ENCODE data around the gene LDLRAD3. TPM values are rescaled to one million over a fixed set of nuclear protein-coding genes. Genes with fewer than 3 reads are reported as not detected.
"Not testable (repeated sequence)": the region's sequence is repeated elsewhere in the genome, so short reads cannot be mapped to it uniquely, and the experiment has no call there.

The LDLRAD3 gene
- total RNA-seq, 2 experiments from 2014 or later: 0.12 to 0.24 TPM

DNA sequence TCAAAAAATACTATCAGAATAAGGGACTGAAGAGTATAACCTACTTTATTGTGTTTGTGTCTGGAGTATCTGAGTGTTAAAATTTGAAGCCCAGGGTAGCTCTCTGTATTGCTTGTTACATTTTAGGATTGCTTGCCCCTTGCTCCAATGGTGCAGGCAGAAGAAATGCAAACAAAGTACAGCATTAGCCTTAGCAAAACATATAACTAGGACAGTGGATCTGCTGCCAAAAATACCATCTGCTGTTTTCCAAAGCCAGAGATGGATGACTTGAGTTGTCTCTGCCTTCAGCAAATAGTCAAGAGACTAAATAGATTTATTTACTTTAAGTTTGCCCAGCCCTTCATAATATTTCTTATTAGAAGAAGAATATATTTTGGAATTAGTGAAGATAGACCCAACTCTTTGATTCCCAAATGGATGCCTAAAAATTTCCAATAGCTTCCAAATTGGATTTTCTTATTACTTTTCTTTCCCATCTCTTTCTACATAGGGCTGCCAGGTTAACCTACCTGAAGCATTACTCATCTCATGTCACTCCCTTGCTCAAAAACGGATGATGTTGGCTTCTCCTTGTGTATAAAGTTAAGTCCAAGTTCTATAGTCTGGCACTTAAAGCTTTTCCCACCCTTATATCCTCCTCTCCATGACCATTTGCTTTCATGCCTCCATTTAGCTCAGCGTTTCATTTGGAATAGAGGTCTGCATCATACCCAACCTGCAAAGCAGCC lies 66.3 kb downstream of the LDLRAD3 start:
- H3K9me3 Mint-ChIP-seq: peaks cover 4% of the 10 kb centered on the region
- DNase-seq: no peak
- H3K4me3 Mint-ChIP-seq: no peak overlapping the region
- no peaks in the 10 kb centered on the region for H3K4me1 Mint-ChIP-seq
- H3K27ac Mint-ChIP-seq: no peak overlapping the region
- no peaks in the 10 kb centered on the region for H3K36me3 Mint-ChIP-seq
- H3K27me3 Mint-ChIP-seq: peaks cover 16% of the 10 kb centered on the region

DNA sequence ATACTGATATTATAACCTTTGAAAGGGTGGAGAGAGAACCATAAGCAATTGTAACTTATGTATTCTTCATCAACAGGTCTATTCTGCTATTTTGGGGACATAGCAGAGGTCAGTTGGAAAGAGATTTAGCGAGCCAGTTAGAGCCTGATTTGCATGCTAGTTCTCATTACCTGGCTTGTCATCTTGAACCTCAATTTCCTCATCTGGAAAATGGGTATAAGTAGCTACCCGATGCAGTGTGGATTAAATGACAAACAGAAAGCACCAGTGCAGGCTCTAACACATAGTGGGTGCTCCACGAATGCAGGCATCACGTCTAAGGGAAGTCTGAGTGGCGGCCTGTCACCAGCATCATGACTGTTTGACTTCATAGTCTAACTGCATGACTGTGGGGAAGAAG lies 67.7 kb downstream of the LDLRAD3 start:
- H3K36me3 Mint-ChIP-seq: no peaks in the 10 kb centered on the region
- no peak for DNase-seq
- H3K27me3 Mint-ChIP-seq: peaks cover 16% of the 10 kb centered on the region
- H3K9me3 Mint-ChIP-seq: no peaks in the 10 kb centered on the region
- no peak overlapping the region for H3K27ac Mint-ChIP-seq
- H3K4me3 Mint-ChIP-seq: no peak overlapping the region
- no peaks in the 10 kb centered on the region for H3K4me1 Mint-ChIP-seq

DNA sequence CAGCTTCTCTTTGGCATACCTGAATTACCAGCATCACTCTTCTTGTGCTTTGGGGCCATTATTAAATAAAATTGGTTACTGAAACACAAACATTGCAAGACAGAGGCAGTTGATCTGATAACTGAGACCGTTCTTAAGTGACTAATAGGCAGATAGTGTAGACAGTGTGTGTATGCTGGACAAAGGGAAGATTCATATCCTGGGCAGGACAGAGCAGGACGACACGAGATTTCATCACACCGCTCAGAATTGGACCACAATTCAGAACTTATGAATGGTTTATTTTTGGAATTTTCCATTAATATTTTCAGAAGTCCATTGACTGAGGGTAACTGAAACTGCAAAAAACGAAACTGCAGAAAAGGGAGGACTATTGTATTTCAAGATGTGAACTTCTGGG lies 68.6 kb downstream of the LDLRAD3 start:
- Mint-ChIP-seq H3K36me3 (no peaks in the 10 kb centered on the region), H3K4me3 (no peak overlapping the region), H3K4me1 (no peaks in the 10 kb centered on the region), H3K27me3 (peaks cover 13% of the 10 kb centered on the region), H3K9me3 (no peaks in the 10 kb centered on the region), H3K27ac (no peak overlapping the region)
- no peak for DNase-seq

DNA sequence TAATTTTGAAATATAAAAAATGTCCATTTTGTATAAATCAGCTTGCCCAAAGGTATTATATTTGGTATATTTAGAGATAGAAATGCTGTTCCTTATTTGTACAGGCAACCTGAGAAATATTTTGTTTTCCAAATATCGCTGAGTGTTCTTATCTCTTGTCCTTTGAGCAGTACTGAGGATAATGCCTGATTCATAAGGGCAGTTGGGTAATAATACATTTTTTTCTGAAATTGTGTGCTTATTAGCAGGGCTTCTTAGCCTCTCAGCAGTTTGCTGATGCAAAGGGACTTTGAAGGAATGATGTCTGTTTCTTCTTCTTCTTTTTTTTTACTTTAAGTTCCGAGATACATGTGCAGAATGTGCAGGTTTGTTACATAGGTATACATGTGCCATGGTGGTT lies 69.1 kb downstream of the LDLRAD3 start:
- Mint-ChIP-seq H3K36me3 (no peaks in the 10 kb centered on the region), H3K27ac (no peak overlapping the region), H3K27me3 (peaks cover 10% of the 10 kb centered on the region), H3K9me3 (no peaks in the 10 kb centered on the region), H3K4me1 (no peaks in the 10 kb centered on the region), H3K4me3 (no peak overlapping the region)
- no peak for DNase-seq

DNA sequence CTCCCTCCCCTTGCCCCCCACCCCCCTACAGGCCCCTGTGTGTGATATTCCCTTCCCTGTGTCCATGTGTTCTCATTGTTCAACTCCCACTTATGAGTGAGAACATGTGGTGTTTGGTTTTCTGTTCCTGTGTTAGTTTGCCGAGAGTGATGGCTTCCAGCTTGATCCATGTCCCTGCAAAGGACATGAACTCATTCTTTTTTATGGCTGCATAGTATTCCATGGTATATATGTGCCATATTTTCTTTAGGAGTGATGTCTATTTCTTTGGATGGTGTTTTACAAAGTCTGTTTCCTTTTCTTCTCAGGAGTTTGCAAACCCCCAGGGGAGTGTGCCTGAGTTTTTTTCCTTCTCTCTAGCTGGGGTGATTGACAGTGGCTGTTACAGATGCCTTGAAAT lies 69.6 kb downstream of the LDLRAD3 start:
- not testable (repeated sequence) for H3K4me3 Mint-ChIP-seq, DNase-seq, H3K9me3 Mint-ChIP-seq, H3K36me3 Mint-ChIP-seq, H3K4me1 Mint-ChIP-seq, H3K27ac Mint-ChIP-seq
- H3K27me3 Mint-ChIP-seq: peaks cover 10% of the 10 kb centered on the region

DNA sequence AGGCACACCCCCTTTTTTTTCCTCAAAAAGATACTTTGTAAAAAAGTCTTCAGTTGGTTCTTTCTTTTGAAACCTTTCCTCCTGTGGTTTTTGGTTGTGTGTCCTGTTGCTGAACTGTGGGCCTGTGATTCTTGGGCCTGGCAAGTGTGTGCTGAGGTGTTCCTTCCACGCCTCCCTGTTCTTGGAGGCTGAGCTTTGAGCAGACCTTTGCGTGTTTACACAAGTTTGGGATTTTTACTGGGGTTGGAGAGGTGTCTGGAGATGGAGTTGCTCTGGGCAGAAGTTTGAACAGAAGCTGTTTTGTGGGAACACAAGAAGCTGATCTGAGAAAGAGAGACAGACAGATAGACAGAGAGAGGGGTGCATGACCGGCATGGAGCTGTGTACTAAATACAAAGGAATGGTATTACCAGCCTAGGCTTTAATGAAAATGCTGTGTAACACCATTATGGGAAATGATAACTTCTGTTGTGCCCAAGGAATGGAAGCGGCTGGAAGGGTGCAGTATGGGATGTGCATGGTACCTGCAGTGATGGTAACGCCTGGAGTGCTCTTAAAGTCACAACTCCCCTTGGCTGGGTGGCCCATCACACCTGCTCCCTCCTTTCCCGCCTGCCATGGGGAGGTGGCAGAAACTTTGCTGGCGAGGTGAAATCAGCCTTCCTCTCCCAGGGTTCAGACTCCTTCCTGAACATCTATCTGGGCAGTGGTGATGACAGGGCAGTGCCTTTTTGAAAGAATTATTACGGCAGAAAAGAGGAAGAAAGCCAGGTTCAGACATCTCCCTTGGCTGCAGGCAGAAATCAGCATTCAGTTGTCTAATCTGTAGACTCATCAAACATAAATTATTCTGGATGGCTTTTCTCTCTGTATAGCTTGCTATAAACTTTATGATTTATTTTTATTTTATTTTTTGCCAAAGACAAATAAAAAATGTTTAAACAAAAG lies 70.4 kb downstream of the LDLRAD3 start:
- Mint-ChIP-seq H3K4me1 (no peaks in the 10 kb centered on the region), H3K27me3 (peaks cover 5% of the 10 kb centered on the region), H3K4me3 (no peak overlapping the region), H3K36me3 (no peaks in the 10 kb centered on the region), H3K27ac (no peak overlapping the region), H3K9me3 (no peaks in the 10 kb centered on the region)
- DNase-seq: no peak

DNA sequence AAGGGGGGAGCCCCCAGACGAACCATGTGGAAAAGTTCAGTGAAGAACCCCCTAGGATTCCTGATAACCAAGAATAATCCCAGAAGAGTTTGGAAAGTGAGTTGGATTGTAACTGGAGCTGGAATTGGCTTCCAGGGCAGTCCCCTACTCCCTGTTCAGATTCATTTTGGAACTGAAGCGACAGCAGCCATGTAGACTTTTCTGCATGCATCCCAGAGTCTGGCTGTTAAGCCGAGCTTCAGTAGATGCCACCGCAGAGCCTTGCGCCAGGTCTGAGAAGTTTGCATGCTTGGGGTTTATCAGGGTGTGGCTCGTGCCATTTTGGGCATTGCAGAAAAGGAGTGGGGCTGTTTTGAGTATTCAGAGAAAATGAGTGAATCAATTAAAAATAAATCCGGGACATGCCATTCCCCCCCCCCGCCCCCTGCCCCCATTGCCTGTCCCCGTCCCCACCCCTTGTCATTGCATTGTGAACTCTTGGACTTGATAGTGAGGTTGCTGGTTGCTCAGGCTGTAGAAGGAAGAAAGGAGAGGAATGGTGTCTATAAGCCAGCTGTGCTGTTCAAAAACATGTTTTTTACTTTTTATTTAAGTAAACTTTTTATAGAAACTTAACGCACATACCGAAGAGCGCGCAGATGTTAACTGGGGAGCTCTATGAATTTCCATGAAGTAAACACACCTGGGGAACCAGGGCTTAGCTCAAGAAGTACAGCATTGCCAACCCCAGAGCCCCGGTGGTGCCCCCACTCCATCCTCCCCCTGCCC lies 71.2 kb downstream of the LDLRAD3 start:
- Mint-ChIP-seq H3K4me3 (no peak overlapping the region), H3K27ac (no peak overlapping the region), H3K4me1 (no peaks in the 10 kb centered on the region), H3K27me3 (no peaks in the 10 kb centered on the region), H3K9me3 (no peaks in the 10 kb centered on the region), H3K36me3 (no peaks in the 10 kb centered on the region)
- DNase-seq: no peak

DNA sequence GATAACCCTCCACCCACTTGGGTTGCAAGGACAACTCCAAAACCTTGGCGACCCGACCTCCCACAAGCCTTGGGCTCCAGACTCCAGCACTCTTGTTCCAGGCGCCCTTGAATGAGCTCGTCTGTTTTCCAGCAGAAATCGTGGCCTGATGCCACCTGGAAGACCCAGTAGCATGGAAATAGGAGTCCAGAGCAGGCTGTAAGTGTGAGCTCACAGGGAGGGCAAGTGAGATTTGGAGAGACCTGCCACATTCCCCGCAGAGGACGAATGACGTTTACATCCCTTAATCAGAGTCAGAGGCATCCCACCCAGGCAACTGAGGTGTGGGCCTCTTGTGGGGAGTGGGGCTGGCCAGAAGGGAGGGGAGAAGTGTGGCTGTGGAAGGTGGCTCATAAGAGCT lies 71.9 kb downstream of the LDLRAD3 start:
- H3K27ac Mint-ChIP-seq: no peak overlapping the region
- no peaks in the 10 kb centered on the region for H3K36me3 Mint-ChIP-seq
- no peaks in the 10 kb centered on the region for H3K27me3 Mint-ChIP-seq
- H3K4me3 Mint-ChIP-seq: no peak overlapping the region
- DNase-seq: no peak
- no peaks in the 10 kb centered on the region for H3K9me3 Mint-ChIP-seq
- H3K4me1 Mint-ChIP-seq: no peaks in the 10 kb centered on the region

DNA sequence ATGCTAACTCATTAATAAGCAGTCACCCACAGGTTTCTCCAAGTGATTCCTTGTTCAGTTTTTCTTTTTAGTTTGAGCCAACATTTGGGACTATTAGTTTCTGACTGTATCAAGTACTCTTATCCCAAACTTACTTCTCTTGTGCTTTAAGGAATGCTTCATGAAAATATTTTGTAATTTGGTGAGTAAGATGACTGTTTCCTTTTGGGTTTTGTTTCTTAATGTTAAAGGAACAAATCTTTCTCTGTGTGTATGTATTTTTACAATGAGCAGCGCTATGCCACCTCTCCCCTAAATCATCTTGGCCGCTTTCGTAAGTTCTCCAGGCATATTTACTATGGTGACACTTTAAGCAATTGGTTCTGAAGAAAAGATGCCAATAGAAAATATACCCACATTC lies 72.4 kb downstream of the LDLRAD3 start:
- Mint-ChIP-seq H3K9me3 (no peaks in the 10 kb centered on the region), H3K4me1 (no peaks in the 10 kb centered on the region), H3K27me3 (no peaks in the 10 kb centered on the region), H3K4me3 (no peak overlapping the region), H3K27ac (no peak overlapping the region), H3K36me3 (no peaks in the 10 kb centered on the region)
- no peak for DNase-seq

DNA sequence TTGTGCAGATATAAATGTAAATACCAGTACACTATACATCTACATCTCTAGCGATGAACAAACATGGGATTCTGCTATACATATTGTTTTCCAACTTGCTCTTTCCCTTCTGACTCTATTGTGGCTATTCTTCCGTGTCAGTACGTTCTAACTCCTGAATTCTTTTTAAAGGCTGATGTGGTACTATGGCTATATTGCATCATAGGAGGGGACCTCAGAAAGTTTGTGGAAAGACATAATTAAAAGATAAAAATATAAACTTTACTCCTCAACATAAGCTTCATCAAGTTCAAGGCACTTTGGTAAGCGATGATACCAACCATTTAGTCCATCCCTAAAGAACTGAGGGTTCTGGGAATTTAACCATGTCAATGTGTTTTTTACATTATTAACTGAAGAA lies 72.8 kb downstream of the LDLRAD3 start:
- H3K27ac Mint-ChIP-seq: no peak overlapping the region
- DNase-seq: no peak
- H3K27me3 Mint-ChIP-seq: no peaks in the 10 kb centered on the region
- H3K4me3 Mint-ChIP-seq: no peak overlapping the region
- H3K36me3 Mint-ChIP-seq: no peaks in the 10 kb centered on the region
- H3K9me3 Mint-ChIP-seq: no peaks in the 10 kb centered on the region
- no peaks in the 10 kb centered on the region for H3K4me1 Mint-ChIP-seq

DNA sequence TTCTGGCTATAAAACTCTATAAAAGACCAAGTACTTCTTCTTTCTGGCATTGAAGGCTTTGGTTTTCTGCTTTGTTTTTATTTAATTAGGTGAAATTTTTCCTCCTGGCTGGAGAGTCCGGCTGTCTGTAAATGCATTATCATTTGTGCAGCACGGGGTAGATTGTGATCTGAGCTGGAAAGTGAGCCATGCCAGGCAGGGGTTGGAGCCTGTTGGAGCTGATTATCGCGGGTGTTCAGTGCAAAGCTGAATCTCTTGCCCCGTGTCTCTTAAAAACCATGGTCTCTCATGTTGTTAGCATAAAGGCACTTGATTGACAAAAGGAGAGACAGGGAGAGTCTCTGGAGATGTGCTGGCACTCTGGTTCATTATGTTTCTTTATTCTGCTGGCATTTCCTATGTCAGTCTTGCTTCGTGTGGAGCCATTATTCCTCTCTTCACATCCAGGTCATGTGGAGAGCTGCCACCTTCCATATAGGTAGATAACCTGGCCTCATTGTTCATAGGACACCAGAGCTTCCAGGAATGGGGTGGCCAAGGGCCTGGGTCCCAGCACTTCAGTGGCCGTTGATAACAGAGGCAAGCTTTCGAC lies 75.2 kb downstream of the LDLRAD3 start:
- no peak overlapping the region for H3K27ac Mint-ChIP-seq
- H3K4me3 Mint-ChIP-seq: no peak overlapping the region
- H3K9me3 Mint-ChIP-seq: no peaks in the 10 kb centered on the region
- H3K36me3 Mint-ChIP-seq: no peaks in the 10 kb centered on the region
- no peaks in the 10 kb centered on the region for H3K4me1 Mint-ChIP-seq
- no peak for DNase-seq
- H3K27me3 Mint-ChIP-seq: no peaks in the 10 kb centered on the region

DNA sequence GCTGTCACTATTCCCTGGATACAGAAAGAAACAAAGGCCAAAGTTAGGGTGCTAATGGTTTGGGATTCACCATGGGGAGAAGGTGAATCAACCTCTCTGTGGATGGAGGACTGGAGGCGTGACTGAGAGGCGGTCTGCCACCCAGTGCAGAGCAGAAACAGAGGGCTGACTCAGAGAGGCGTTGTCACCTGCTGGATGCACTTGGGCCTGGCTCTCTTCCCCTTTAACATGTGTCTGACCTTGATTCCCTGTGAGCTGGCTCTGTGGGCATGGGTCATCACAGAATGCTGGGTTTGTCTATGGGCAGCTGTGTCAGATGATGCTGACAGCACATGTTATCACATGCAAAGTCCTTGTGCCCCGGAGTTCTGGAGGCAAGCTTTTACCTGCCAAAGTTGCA lies 75.9 kb downstream of the LDLRAD3 start:
- Mint-ChIP-seq H3K4me3 (no peak overlapping the region), H3K4me1 (no peaks in the 10 kb centered on the region), H3K9me3 (no peaks in the 10 kb centered on the region), H3K36me3 (no peaks in the 10 kb centered on the region), H3K27me3 (no peaks in the 10 kb centered on the region), H3K27ac (no peak overlapping the region)
- DNase-seq: no peak

DNA sequence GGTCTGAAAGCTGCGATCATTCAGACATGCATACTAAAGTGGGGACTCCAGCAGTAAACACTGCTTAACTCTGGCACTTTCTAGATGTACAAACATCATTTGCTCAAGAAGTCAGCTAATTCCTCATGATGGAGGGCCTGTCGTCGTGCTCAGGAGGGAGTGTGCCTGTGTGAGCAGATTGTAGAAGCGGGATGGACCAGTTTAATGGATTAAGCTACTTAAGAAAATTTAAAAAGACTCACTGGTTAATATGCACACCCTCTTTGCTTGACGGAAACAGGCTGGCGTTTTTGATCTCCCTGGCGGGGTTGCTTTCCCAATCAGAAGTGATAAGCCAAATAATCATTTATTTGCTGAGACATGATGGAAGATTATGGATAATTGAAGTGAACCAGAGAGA lies 79.0 kb downstream of the LDLRAD3 start:
- Mint-ChIP-seq H3K27ac (no peak overlapping the region), H3K36me3 (no peaks in the 10 kb centered on the region), H3K9me3 (no peaks in the 10 kb centered on the region), H3K4me1 (no peaks in the 10 kb centered on the region), H3K27me3 (no peaks in the 10 kb centered on the region), H3K4me3 (no peak overlapping the region)
- DNase-seq: no peak

DNA sequence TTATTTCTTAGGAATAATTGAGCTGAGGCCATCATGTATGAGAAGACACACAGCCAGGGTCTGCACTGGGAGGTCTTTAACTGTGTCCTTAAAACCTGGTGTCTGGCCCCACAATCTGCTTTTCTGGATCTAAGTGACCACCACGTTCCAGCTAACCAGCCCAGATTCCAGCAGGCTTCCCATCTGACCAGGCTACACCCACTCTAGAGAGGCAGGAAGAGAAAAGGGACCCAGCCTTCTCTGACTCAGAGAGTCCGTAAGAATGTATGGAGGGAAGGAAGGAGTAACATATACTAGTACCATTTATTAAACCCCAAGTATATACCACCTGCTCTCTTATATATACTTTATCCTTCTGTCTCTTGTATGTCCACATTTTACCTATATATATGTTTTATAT lies 80.1 kb downstream of the LDLRAD3 start:
- H3K4me3 Mint-ChIP-seq: no peak overlapping the region
- H3K4me1 Mint-ChIP-seq: no peaks in the 10 kb centered on the region
- H3K36me3 Mint-ChIP-seq: no peaks in the 10 kb centered on the region
- no peaks in the 10 kb centered on the region for H3K9me3 Mint-ChIP-seq
- no peak for DNase-seq
- no peaks in the 10 kb centered on the region for H3K27me3 Mint-ChIP-seq
- H3K27ac Mint-ChIP-seq: no peak overlapping the region

DNA sequence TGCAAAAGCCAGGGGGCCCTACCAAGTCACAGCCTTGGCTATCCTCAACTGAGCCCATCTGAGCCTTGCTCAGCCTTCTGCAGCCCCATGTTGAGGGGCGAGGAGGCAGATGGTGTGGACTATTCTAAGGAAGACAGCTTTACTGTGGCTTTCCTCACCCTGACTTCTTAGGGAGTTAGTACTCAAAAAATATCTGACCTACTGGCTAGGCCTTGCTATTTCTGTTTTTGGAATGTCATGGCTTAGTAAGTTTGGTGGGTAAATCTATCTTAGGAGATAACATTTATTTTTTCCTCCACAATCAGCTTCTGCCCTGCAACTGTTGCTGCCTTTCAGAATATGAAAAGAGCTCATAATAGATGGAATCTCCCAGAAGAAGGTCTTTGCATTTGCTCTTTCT lies 80.9 kb downstream of the LDLRAD3 start:
- DNase-seq: no peak
- H3K36me3 Mint-ChIP-seq: no peaks in the 10 kb centered on the region
- no peak overlapping the region for H3K27ac Mint-ChIP-seq
- no peaks in the 10 kb centered on the region for H3K9me3 Mint-ChIP-seq
- no peaks in the 10 kb centered on the region for H3K4me1 Mint-ChIP-seq
- H3K27me3 Mint-ChIP-seq: no peaks in the 10 kb centered on the region
- no peak overlapping the region for H3K4me3 Mint-ChIP-seq

Data from activated naive CD8-positive, alpha-beta T cell treated with anti-CD3 and anti-CD28 coated beads for 36 hours (primary cell).